Neural cell (in vitro differentiated cells): Measurements from ENCODE around the gene SMTNL1. TPM values are rescaled to one million over a fixed set of nuclear protein-coding genes. Genes with fewer than 3 reads are reported as not detected.

ENCODE experiments used
- H2AFZ ChIP-seq: fragments of 200-600, 300-800 bp; sonication (generic), shearing (Covaris generic); 2 replicates; pipeline ENCODE4 v1.6.0; 2014; ENCODE audit warnings: low read depth, mild to moderate bottlenecking, antibody characterized with exemption, low read length, moderate library complexity
- H3F3A ChIP-seq: fragments of 200-600 bp; shearing (Covaris generic); 2 replicates; pipeline ENCODE4 v1.6.1; 2016; ENCODE audit warnings: mild to moderate bottlenecking, moderate library complexity, mixed read lengths, antibody characterized with exemption, low read length; ENCODE audit not compliant: insufficient read depth, poor library complexity, severe bottlenecking
- H3K27ac ChIP-seq: fragments of 200-600, 300-800 bp; sonication (generic), shearing (Covaris generic); 2 replicates; pipeline ENCODE4 v1.5.1; 2014; ENCODE audit warnings: mild to moderate bottlenecking, low read length, moderate library complexity
- H3K27me3 ChIP-seq: fragments of 300-800, 200-600 bp; sonication (generic), shearing (Covaris generic); 2 replicates; pipeline ENCODE4 v1.6.0; 2014; ENCODE audit warnings: mild to moderate bottlenecking, low read depth, low read length, moderate library complexity; ENCODE audit not compliant: insufficient read depth
- H3K36me3 ChIP-seq: fragments of 300-800, 200-600 bp; sonication (generic), shearing (Covaris generic); 2 replicates; pipeline ENCODE4 v1.5.1; 2014; ENCODE audit warnings: mild to moderate bottlenecking, antibody characterized with exemption, low read length, moderate library complexity; ENCODE audit not compliant: insufficient read depth
- H3K4me2 ChIP-seq: fragments of 300-800, 200-600 bp; sonication (generic), shearing (Covaris generic); 2 replicates; pipeline ENCODE4 v1.6.0; 2014; ENCODE audit warnings: mild to moderate bottlenecking, low read length
- H3K4me3 ChIP-seq: fragments of 300-800, 200-600 bp; sonication (generic), shearing (Covaris generic); 2 replicates; pipeline ENCODE4 v1.5.1; 2014; ENCODE audit warnings: mild to moderate bottlenecking, low read length, moderate library complexity
- H3K79me2 ChIP-seq: fragments of 200-600 bp; shearing (Covaris generic); replicated peaks from 2 replicates; pipeline ENCODE4 v1.6.0; 2014; ENCODE audit warnings: mild to moderate bottlenecking, low read length, moderate library complexity; ENCODE audit not compliant: insufficient read depth
- H3K9ac ChIP-seq: fragments of 300-800, 200-600 bp; sonication (generic), shearing (Covaris generic); 2 replicates; pipeline ENCODE4 v1.6.1; 2016; ENCODE audit warnings: mild to moderate bottlenecking, low read length, mixed read lengths
- H3K9me2 ChIP-seq: fragments of 200-600 bp; shearing (Covaris generic); 2 replicates; pipeline ENCODE4 v1.6.1; 2016; ENCODE audit warnings: mild to moderate bottlenecking, low read length, mixed read lengths; ENCODE audit not compliant: insufficient read depth
- H3K9me3 ChIP-seq: fragments of 200-600, 300-800 bp; sonication (generic), shearing (Covaris generic); 2 replicates; pipeline ENCODE4 v1.6.1; 2016; ENCODE audit warnings: mild to moderate bottlenecking, mixed run types, low read length, moderate library complexity, mixed read lengths
- H4K20me1 ChIP-seq: fragments of 200-600 bp; shearing (Covaris generic); 2 replicates; pipeline ENCODE4 v1.6.1; 2016; ENCODE audit warnings: mild to moderate bottlenecking, mixed run types; ENCODE audit not compliant: insufficient read depth
- CTCF ChIP-seq: fragments of 450-650 bp; IDR thresholded peaks from 2 replicates; pipeline ENCODE4 v1.5.1; 2014; ENCODE audit warnings: antibody characterized with exemption, mild to moderate bottlenecking, moderate library complexity; ENCODE audit not compliant: poor library complexity, severe bottlenecking
- EP300 ChIP-seq: fragments of 450-650 bp; conservative IDR thresholded peaks from 2 replicates; pipeline ENCODE4 v1.6.1; 2014; ENCODE audit warnings: antibody characterized with exemption, mild to moderate bottlenecking, moderate library complexity; ENCODE audit not compliant: poor library complexity, severe bottlenecking
- EZH2 ChIP-seq: fragments of 200-600, 300-800 bp; shearing (Covaris generic), sonication (generic); IDR thresholded peaks from 2 replicates; pipeline ENCODE4 v1.6.1; 2014; ENCODE audit warnings: antibody characterized with exemption, low read length, borderline replicate concordance, mild to moderate bottlenecking; ENCODE audit not compliant: insufficient read depth, poor library complexity, severe bottlenecking
- MXI1 ChIP-seq: fragments of 450-650 bp; conservative IDR thresholded peaks from 2 replicates; pipeline ENCODE4 v1.6.1; 2014; ENCODE audit warnings: antibody characterized with exemption, mild to moderate bottlenecking; ENCODE audit not compliant: poor library complexity, severe bottlenecking
- POLR2AphosphoS5 ChIP-seq: IDR thresholded peaks from 2 replicates; pipeline ENCODE4 v1.6.1; 2012
- RAD21 ChIP-seq: fragments of 450-650 bp; conservative IDR thresholded peaks from 2 replicates; pipeline ENCODE4 v1.6.1; 2014; ENCODE audit warnings: antibody characterized with exemption, mild to moderate bottlenecking, moderate library complexity
- REST ChIP-seq: IDR thresholded peaks from 2 replicates; pipeline ENCODE4 v1.6.1; 2012; ENCODE audit warnings: borderline replicate concordance
- SMC3 ChIP-seq: fragments of 450-650 bp; conservative IDR thresholded peaks from 2 replicates; pipeline ENCODE4 v1.6.1; 2014; ENCODE audit warnings: antibody characterized with exemption, mild to moderate bottlenecking, moderate library complexity; ENCODE audit not compliant: poor library complexity
- TAF1 ChIP-seq: IDR thresholded peaks from 2 replicates; pipeline ENCODE4 v1.6.1; 2012; ENCODE audit warnings: low read depth
- polyA plus RNA-seq: library from polyadenylated mRNA; depleted of rRNA; stranded (reverse); fragments of >200 nt; gene quantifications from 2 replicates; pipeline ENCODE4 v1.2.3, GENCODE V29; 2014

Gene SMTNL1
- polyA plus RNA-seq, 1 donor from 2014 or later, result not detected

DNA sequence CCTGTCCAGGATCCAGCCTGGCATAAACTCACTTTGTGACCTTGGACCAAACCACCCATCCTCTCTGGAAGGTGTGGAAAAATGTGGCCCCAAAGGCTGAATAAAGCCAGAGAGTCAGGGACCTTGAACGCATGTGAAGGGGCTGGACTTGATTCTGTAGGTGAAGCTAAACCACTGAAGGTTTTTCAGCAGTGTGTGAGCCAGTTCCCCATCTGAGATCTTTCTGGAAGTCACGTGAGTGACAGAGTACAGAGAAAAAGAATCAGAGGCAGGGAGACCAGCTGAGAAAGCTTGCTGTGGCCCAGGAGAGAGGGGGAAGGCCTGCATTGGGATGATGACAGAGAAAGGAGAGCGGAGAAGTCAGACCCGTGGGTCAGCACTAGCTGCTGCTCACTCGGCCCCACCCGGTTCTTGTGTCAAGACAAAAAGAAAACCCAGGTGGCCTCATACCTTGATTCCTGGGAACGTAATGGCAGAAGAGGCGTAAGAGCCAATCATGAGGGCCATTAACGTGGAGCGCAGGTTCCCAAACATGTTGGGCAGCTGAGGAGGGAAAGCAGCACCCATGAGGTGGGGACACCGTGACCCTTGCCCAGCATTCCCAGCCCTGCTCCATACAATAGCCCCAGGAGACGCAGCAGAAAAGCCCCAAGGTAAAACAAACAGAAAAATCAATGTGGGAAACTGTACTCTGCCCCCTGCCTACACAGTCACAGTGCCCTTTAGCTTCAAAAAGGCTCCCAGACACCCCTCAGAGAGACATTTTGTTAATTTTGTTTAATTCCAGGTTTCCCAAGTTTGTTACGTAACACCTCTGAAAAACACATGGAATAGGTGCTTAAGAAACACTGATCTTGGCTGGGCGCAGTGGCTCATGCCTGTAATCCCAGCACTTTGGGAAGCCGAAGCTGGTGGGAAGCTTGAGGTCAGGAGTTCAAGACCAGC lies 39.8 kb upstream of the SMTNL1 start:
- Histone ChIP-seq H3K27me3 (no peaks in the 10 kb centered on the region), H3K27ac (no peak overlapping the region), H3K4me2 (no peak overlapping the region), H3K9me3 (no peaks in the 10 kb centered on the region), H3K79me2 (no peaks in the 10 kb centered on the region), H3F3A (no peaks in the 10 kb centered on the region), H2AFZ (no peak overlapping the region), H4K20me1 (no peaks in the 10 kb centered on the region), H3K4me3 (no peak overlapping the region), H3K36me3 (no peaks in the 10 kb centered on the region), H3K9me2 (no peaks in the 10 kb centered on the region), H3K9ac (no peak overlapping the region)
- no peak for TF ChIP-seq TAF1
- no peak for TF ChIP-seq CTCF
- no peak for TF ChIP-seq RAD21
- TF ChIP-seq REST, result no peak
- TF ChIP-seq SMC3, result no peak
- TF ChIP-seq MXI1, result no peak
- no peak for TF ChIP-seq POLR2AphosphoS5
- TF ChIP-seq EP300, result no peak
- TF ChIP-seq EZH2, result no peak

- H3K27me3 ChIP-seq, result no peaks in the 10 kb centered on the region
- no peak overlapping the region for H2AFZ ChIP-seq
- H3K9me2 ChIP-seq, result no peaks in the 10 kb centered on the region
- no peaks in the 10 kb centered on the region for H4K20me1 ChIP-seq
- no peaks in the 10 kb centered on the region for H3F3A ChIP-seq
- H3K79me2 ChIP-seq, result no peaks in the 10 kb centered on the region
- H3K9ac ChIP-seq, result no peak overlapping the region
- no peaks in the 10 kb centered on the region for H3K9me3 ChIP-seq
- TF ChIP-seq EZH2 (no peak), CTCF (no peak), TAF1 (no peak), REST (no peak), POLR2AphosphoS5 (no peak), RAD21 (no peak), SMC3 (no peak), MXI1 (no peak), EP300 (no peak)
- H3K36me3 ChIP-seq, result no peaks in the 10 kb centered on the region
- H3K27ac ChIP-seq, result no peak overlapping the region
- no peak overlapping the region for H3K4me2 ChIP-seq
- H3K4me3 ChIP-seq, result no peak overlapping the region
Observed at GRCh38 chr11:57498540-57498939, 38.9 kb upstream of the SMTNL1 start.
